NCI-H2196 (cell line): ENCODE measurements around the gene MTX3.

Source experiments
- DNase-seq: peaks from one replicate; lab custom pipeline; 2025; ENCODE audit not compliant: unreplicated experiment; lab: John Stamatoyannopoulos, UW

MTX3 gene

GRCh38 chr5:79936002-79936645 is 54.9 kb downstream of the MTX3 start:
- DNase-seq = no peak

GRCh38 chr5:79934681-79935080 is 56.4 kb downstream of the MTX3 start:
- no peak for DNase-seq

- DNase-seq = no peak
These were observed 58.3 kb downstream of the MTX3 start for GRCh38 chr5:79932510-79933504.

- DNase-seq = no peak
These were observed 59.2 kb downstream of the MTX3 start for GRCh38 chr5:79931866-79932265.

- DNase-seq = no peak
These were observed 59.7 kb downstream of the MTX3 start for GRCh38 chr5:79931409-79931808.

GRCh38 chr5:79929095-79929494 is 62.0 kb downstream of the MTX3 start:
- DNase-seq = peak; percentile 6
